HEK293T (cell line): ENCODE data around the gene ABCF3.

Source experiments
- BHLHE40 ChIP-seq: fragments of 450-650 bp; IDR thresholded peaks from 2 replicates; pipeline ENCODE4 v1.6.1; 2016; ENCODE audit warnings: mild to moderate bottlenecking, moderate library complexity, borderline replicate concordance
- FOXK2 ChIP-seq: fragments of 450-650 bp; IDR thresholded peaks from 2 replicates; pipeline ENCODE4 v1.6.1; 2016; ENCODE audit warnings: mild to moderate bottlenecking
- FOXM1 ChIP-seq: fragments of 450-650 bp; IDR thresholded peaks from 2 replicates; pipeline ENCODE4 v1.6.1; 2017; ENCODE audit warnings: mild to moderate bottlenecking, borderline replicate concordance
- LEF1 ChIP-seq: fragments of 450-650 bp; IDR thresholded peaks from 2 replicates; pipeline ENCODE4 v1.6.1; 2017; ENCODE audit warnings: mild to moderate bottlenecking, borderline replicate concordance
- SUZ12 ChIP-seq: fragments of 450-650 bp; IDR thresholded peaks from 2 replicates; pipeline ENCODE4 v1.6.1; 2016; ENCODE audit warnings: mild to moderate bottlenecking
- TARDBP ChIP-seq: fragments of 450-650 bp; IDR thresholded peaks from 2 replicates; pipeline ENCODE4 v1.6.1; 2016
- TF ChIP-seq, protein P1 (sequence below): fragments of 450-650 bp; IDR thresholded peaks from 2 replicates; pipeline ENCODE4 v1.6.1; 2016

DNA sequence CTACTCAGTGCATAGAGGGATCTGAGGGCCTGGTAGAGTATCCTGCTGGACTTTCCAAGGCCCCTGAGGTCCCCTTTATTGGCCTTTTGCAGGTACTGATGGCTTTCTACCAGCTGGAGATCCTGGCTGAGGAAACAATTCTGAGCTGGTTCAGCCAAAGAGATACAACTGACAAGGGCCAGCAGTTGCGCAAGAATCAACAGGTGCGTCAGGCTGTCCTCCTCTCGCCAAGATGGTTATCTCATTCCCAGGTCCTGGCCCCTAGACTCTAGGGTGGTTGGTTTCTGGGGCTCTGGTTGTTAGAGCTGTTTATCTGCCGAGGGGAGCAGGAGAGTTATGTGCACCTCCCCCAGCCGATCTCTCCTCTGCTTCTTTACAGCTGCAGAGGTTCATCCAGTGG, 41.5 kb upstream of the ABCF3 start:
- TF ChIP-seq TARDBP = no peak
- no peak for TF ChIP-seq BHLHE40
- no peak for TF ChIP-seq FOXK2
- TF ChIP-seq, protein P1, sequence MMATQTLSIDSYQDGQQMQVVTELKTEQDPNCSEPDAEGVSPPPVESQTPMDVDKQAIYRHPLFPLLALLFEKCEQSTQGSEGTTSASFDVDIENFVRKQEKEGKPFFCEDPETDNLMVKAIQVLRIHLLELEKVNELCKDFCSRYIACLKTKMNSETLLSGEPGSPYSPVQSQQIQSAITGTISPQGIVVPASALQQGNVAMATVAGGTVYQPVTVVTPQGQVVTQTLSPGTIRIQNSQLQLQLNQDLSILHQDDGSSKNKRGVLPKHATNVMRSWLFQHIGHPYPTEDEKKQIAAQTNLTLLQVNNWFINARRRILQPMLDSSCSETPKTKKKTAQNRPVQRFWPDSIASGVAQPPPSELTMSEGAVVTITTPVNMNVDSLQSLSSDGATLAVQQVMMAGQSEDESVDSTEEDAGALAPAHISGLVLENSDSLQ = no peak
- TF ChIP-seq FOXM1 = no peak
- no peak for TF ChIP-seq SUZ12
- TF ChIP-seq LEF1 = no peak
